ENCODE measurements around the gene PER1.

DNA sequence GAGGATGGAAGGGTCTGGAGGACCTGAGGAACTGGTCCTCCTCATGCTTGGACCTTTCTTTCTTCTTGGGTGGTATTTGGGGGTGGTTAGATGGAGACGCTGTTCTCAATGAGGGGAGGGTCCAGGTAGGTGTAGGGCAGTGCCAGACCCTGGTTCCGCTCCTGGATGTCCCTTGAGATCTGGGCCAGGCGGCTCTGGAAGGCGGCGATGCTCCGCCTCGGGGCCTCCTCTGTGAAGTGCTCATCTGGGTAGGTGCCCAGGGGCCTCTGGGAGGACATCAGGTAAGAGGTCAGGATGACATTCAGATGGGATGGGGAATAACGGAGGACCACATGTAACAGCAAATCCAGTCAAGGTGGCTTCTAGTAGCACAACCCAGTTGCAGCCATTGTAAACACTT is 55.7 kb downstream of the PER1 start:
- TF ChIP-seq, protein P1, sequence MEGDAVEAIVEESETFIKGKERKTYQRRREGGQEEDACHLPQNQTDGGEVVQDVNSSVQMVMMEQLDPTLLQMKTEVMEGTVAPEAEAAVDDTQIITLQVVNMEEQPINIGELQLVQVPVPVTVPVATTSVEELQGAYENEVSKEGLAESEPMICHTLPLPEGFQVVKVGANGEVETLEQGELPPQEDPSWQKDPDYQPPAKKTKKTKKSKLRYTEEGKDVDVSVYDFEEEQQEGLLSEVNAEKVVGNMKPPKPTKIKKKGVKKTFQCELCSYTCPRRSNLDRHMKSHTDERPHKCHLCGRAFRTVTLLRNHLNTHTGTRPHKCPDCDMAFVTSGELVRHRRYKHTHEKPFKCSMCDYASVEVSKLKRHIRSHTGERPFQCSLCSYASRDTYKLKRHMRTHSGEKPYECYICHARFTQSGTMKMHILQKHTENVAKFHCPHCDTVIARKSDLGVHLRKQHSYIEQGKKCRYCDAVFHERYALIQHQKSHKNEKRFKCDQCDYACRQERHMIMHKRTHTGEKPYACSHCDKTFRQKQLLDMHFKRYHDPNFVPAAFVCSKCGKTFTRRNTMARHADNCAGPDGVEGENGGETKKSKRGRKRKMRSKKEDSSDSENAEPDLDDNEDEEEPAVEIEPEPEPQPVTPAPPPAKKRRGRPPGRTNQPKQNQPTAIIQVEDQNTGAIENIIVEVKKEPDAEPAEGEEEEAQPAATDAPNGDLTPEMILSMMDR (conservative IDR thresholded peaks at IDR 0.05; ENCODE audit: low read length), result no peak
- no peak for TF ChIP-seq EZH2phosphoT487 (IDR thresholded peaks at IDR 0.05; ENCODE audit: borderline replicate concordance)

All from Loucy (cell line).